SK-N-SH treated with all-trans-retinoic acid at 6 μM for 48 hours (cell line): ENCODE data around the gene RNASE2.

Experiments
- ATAC-seq: fragments of 200-7000 bp; cut with Tn5 transposase; 3 replicates; pipeline ENCODE4 v1.9.1; 2020; ENCODE audit warnings: mild to moderate bottlenecking, moderate library complexity
- BACH2 ChIP-seq: fragments of 250-450 bp; sonication (Bioruptor Pico); IDR thresholded peaks from 2 replicates; pipeline ENCODE4 v1.9.0; 2021; ENCODE audit warnings: mild to moderate bottlenecking, borderline replicate concordance
- CREB5 ChIP-seq: fragments of 250-450 bp; sonication (Bioruptor Pico); IDR thresholded peaks from 2 replicates; pipeline ENCODE4 v1.5.1; 2020; ENCODE audit warnings: low read depth, mild to moderate bottlenecking, moderate library complexity
- CSDC2 ChIP-seq: fragments of 250-450 bp; sonication (Bioruptor Pico); IDR thresholded peaks from 2 replicates; pipeline ENCODE4 v1.5.0; 2020; ENCODE audit warnings: mild to moderate bottlenecking, moderate library complexity
- ESRRG ChIP-seq: fragments of 250-450 bp; sonication (Bioruptor Pico); IDR thresholded peaks from 2 replicates; pipeline ENCODE4 v1.6.1; 2021; ENCODE audit warnings: mild to moderate bottlenecking
- GLIS3 ChIP-seq: fragments of 250-450 bp; sonication (Bioruptor Pico); IDR thresholded peaks from 2 replicates; pipeline ENCODE4 v1.5.0; 2020; ENCODE audit warnings: mild to moderate bottlenecking, moderate library complexity
- ISL1 ChIP-seq: fragments of 250-450 bp; sonication (Bioruptor Pico); IDR thresholded peaks from 2 replicates; pipeline ENCODE4 v2.1.2; 2022; ENCODE audit warnings: mild to moderate bottlenecking, moderate library complexity
- OSR1 ChIP-seq: fragments of 250-450 bp; sonication (Bioruptor Pico); IDR thresholded peaks from 2 replicates; pipeline ENCODE4 v1.8.0; 2022; ENCODE audit warnings: moderate library complexity, mild to moderate bottlenecking, inconsistent platforms
- RARB ChIP-seq: fragments of 250-450 bp; sonication (Bioruptor Pico); IDR thresholded peaks from 2 replicates; pipeline ENCODE4 v1.8.0; 2021; ENCODE audit warnings: mild to moderate bottlenecking, moderate library complexity
- SNAI2 ChIP-seq: fragments of 250-450 bp; sonication (Bioruptor Pico); IDR thresholded peaks from 2 replicates; pipeline ENCODE4 v1.5.0; 2020; ENCODE audit warnings: mild to moderate bottlenecking, moderate library complexity
- TCF4 ChIP-seq: fragments of 250-450 bp; sonication (Bioruptor Pico); IDR thresholded peaks from 2 replicates; pipeline ENCODE4 v1.8.0; 2021; ENCODE audit warnings: mild to moderate bottlenecking, moderate library complexity, borderline replicate concordance
- ZFP30 ChIP-seq: fragments of 450-650 bp; formaldehyde crosslinking; IDR thresholded peaks from 2 replicates; pipeline ENCODE4 v1.5.0; 2022; ENCODE audit warnings: mild to moderate bottlenecking, moderate library complexity
- ZNF565 ChIP-seq: fragments of 450-650 bp; formaldehyde crosslinking; conservative IDR thresholded peaks from 2 replicates; pipeline ENCODE4 v1.5.0; 2020; ENCODE audit warnings: low read depth, mild to moderate bottlenecking, moderate library complexity
- ZNF70 ChIP-seq: fragments of 450-650 bp; formaldehyde crosslinking; IDR thresholded peaks from 2 replicates; pipeline ENCODE4 v1.5.0; 2020; ENCODE audit warnings: mild to moderate bottlenecking, moderate library complexity
- ZNF8 ChIP-seq: fragments of 450-650 bp; formaldehyde crosslinking; IDR thresholded peaks from 2 replicates; pipeline ENCODE4 v1.5.0; 2020; ENCODE audit warnings: mild to moderate bottlenecking, moderate library complexity
- TF ChIP-seq, protein P1 (sequence below): fragments of 250-450 bp; sonication (Bioruptor Pico); IDR thresholded peaks from 2 replicates; pipeline ENCODE4 v1.8.0; 2021; ENCODE audit warnings: low read depth, mild to moderate bottlenecking, moderate library complexity, borderline replicate concordance
- TF ChIP-seq, protein P2 (sequence below): fragments of 250-450 bp; sonication (Bioruptor Pico); IDR thresholded peaks from 2 replicates; pipeline ENCODE4 v1.5.0; 2020; ENCODE audit warnings: mild to moderate bottlenecking, moderate library complexity

The RNASE2 gene

GRCh38 chr14:21001218-21001617 is 45.9 kb downstream of the RNASE2 start:
- no peak for TF ChIP-seq ZNF565
- TF ChIP-seq BACH2 (CRISPR knock-in tag) = no peak
- TF ChIP-seq, all 23 proteins: peak for 0
- no peak for ATAC-seq

GRCh38 chr14:21003788-21004346 is 48.6 kb downstream of the RNASE2 start:
- no peak for TF ChIP-seq GLIS3 (CRISPR knock-in tag)
- TF ChIP-seq CREB5 = no peak
- TF ChIP-seq OSR1 (CRISPR knock-in tag) = no peak
- TF ChIP-seq ISL1 (CRISPR knock-in tag) = no peak
- no peak for TF ChIP-seq ZNF565
- no peak for TF ChIP-seq ESRRG (CRISPR knock-in tag)
- no peak for TF ChIP-seq TCF4 (CRISPR knock-in tag)
- TF ChIP-seq, protein P1, sequence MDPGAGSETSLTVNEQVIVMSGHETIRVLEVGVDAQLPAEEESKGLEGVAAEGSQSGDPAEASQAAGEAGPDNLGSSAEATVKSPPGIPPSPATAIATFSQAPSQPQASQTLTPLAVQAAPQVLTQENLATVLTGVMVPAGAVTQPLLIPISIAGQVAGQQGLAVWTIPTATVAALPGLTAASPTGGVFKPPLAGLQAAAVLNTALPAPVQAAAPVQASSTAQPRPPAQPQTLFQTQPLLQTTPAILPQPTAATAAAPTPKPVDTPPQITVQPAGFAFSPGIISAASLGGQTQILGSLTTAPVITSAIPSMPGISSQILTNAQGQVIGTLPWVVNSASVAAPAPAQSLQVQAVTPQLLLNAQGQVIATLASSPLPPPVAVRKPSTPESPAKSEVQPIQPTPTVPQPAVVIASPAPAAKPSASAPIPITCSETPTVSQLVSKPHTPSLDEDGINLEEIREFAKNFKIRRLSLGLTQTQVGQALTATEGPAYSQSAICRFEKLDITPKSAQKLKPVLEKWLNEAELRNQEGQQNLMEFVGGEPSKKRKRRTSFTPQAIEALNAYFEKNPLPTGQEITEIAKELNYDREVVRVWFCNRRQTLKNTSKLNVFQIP = no peak
- TF ChIP-seq, protein P2, sequence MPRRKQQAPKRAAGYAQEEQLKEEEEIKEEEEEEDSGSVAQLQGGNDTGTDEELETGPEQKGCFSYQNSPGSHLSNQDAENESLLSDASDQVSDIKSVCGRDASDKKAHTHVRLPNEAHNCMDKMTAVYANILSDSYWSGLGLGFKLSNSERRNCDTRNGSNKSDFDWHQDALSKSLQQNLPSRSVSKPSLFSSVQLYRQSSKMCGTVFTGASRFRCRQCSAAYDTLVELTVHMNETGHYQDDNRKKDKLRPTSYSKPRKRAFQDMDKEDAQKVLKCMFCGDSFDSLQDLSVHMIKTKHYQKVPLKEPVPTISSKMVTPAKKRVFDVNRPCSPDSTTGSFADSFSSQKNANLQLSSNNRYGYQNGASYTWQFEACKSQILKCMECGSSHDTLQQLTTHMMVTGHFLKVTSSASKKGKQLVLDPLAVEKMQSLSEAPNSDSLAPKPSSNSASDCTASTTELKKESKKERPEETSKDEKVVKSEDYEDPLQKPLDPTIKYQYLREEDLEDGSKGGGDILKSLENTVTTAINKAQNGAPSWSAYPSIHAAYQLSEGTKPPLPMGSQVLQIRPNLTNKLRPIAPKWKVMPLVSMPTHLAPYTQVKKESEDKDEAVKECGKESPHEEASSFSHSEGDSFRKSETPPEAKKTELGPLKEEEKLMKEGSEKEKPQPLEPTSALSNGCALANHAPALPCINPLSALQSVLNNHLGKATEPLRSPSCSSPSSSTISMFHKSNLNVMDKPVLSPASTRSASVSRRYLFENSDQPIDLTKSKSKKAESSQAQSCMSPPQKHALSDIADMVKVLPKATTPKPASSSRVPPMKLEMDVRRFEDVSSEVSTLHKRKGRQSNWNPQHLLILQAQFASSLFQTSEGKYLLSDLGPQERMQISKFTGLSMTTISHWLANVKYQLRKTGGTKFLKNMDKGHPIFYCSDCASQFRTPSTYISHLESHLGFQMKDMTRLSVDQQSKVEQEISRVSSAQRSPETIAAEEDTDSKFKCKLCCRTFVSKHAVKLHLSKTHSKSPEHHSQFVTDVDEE (CRISPR knock-in tag) = no peak
- no peak for TF ChIP-seq ZNF70 (CRISPR knock-in tag)
- TF ChIP-seq CSDC2 (CRISPR knock-in tag) = no peak
- no peak for TF ChIP-seq RARB
- TF ChIP-seq SNAI2 = no peak
- no peak for TF ChIP-seq ZFP30 (CRISPR knock-in tag)
- no peak for TF ChIP-seq ZNF8
- ATAC-seq = no peak
